ENCODE results near the gene GNB1L.

Gene GNB1L

DNA sequence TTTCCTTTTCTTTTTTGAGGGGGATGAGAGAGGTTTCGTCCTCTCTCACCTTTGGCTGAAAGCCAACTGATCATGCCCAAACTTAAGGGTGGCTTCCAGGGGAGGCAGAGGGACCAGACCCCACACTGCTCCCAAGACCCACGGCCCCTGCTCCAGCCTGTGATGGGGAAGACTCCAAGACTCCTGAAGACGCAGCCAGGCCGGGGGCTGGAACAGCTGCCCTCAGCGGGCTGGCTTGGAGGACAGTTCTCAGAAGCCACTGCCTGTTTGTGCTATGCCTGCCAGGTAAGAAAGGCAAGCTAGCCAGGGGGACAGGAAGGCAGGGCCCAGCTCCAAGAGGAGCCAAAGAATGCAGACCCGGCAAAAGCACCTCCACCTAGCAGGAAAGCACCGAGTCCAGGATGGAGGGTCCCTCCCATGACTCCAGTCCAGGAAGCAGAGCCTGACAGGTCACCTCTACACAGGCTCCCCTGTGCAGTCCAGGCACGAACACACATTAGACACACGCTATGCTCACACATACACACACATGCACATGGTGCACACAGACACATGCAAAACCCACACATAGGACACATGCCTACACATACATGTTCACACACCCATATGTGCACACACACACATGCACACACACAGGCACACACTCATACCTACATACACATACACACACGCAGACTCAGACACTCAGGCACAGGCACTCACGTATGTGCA, 31.3 kb downstream of the GNB1L start:
- H3K9ac ChIP-seq (ENCODE audit: low read depth in 1 of 2, low read length in 2 of 2): no peak overlapping the region
- H3K9me3 ChIP-seq (ENCODE audit: control insufficient read depth in 1 of 2, low read length in 2 of 2): no peaks in the 10 kb centered on the region
- H3K4me3 ChIP-seq (ENCODE audit: low read depth in 1 of 2, low read length in 2 of 2): peak overlapping the region in 1 of 2 donors; percentile 12
- H3K36me3 ChIP-seq (ENCODE audit: control insufficient read depth in 1 of 2, insufficient read depth in 2 of 2, low read length in 2 of 2): no peaks in the 10 kb centered on the region
- no peaks in the 10 kb centered on the region for H3K27me3 ChIP-seq (ENCODE audit: control insufficient read depth in 1 of 2, insufficient read depth in 2 of 2, low read length in 2 of 2)
- H3K27ac ChIP-seq (ENCODE audit: low read depth, low read length): no peak overlapping the region
- peaks cover 20 to 31% of the 10 kb centered on the region in 2 donors for H3K4me1 ChIP-seq (ENCODE audit: control insufficient read depth in 1 of 2, insufficient read depth in 2 of 2, low read length in 2 of 2)

DNA sequence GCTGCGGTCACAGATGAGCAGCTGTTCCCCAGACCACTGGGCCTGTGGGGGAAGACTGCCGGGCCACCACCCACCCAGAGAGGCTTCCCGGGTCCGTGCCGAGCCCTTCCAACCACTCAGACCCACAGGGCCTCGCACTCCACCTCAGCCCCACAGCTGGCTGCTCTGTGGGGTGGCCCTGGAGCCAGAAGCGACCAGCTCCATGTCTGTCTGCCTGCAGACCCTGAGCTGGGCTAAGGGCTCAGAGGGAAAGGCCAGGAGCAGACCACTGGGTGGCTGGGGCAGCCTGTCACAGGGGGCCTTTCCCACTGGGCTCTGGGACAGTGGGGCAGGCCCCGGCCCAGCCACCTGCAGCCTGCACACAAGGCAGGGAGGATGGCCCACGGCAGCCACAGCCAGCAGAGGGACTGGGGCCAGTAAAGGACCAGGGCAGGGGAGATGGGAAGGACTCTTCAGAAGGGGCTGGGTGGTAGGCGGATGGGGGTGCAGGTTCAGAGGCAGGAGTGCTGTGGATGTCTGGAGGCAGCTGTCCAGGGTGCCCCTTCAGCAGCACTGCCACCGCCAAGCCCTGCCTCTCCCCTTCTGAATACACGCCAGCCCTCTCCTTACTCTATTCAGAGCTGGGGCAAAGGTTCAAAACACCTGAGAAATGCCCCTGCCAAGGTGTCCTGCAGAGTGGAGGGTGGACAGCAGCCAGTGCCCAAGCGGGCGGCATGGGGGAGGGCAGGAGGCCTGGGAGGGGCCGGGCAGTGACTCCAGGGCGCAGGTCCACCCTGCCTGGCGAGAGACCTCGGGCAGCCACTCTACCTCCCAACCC, 32.2 kb downstream of the GNB1L start:
- Histone ChIP-seq H3K9ac (ENCODE audit: low read depth in 1 of 2, low read length in 2 of 2) (no peak overlapping the region), H3K27me3 (ENCODE audit: control insufficient read depth in 1 of 2, insufficient read depth in 2 of 2, low read length in 2 of 2) (no peaks in the 10 kb centered on the region), H3K27ac (ENCODE audit: low read depth, low read length) (no peak overlapping the region), H3K9me3 (ENCODE audit: control insufficient read depth in 1 of 2, low read length in 2 of 2) (no peaks in the 10 kb centered on the region), H3K4me1 (ENCODE audit: control insufficient read depth in 1 of 2, insufficient read depth in 2 of 2, low read length in 2 of 2) (peaks cover 20 to 31% of the 10 kb centered on the region in 2 donors), H3K4me3 (ENCODE audit: low read depth in 1 of 2, low read length in 2 of 2) (peak overlapping the region in 1 of 2 donors; percentile 3), H3K36me3 (ENCODE audit: control insufficient read depth in 1 of 2, insufficient read depth in 2 of 2, low read length in 2 of 2) (no peaks in the 10 kb centered on the region)

DNA sequence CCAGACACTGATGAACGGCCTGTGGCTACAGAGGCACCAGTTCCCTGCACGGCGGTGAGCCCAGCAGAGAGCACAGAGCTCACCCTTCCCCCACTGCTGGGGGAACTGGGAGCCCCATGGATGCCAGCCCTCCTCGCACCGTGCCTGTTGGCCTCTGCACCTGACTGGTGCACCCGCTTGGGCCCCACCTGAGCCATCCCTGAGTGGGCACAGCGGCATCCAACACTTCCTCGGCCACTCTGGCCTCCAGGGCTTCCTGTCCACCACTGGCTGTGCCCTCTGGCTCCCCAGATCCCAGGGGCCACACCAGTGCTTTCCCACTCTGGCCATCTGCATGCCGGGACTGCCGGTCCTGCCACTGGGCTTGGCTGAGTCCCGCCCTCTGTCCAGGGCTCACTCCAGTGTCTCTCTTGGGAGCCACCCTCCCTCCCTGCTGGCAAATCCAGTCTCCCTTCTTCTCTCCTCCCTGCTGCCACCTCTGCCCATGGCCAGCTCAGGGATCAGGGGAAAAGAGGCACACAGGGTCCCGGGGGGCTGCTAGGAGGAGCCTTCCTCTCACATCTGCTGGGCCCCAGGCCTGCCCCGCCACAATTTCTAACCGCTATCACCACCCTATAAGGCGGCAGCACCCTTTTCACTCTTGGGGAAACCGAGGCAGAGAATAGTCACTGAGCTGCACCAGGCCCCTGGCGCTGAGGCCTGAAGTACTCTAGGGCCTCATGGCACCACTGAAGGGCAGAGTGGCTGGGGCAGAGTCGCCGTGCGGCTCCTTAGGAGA, 33.0 kb downstream of the GNB1L start:
- Histone ChIP-seq H3K27ac (ENCODE audit: low read depth, low read length) (no peak overlapping the region), H3K9me3 (ENCODE audit: control insufficient read depth in 1 of 2, low read length in 2 of 2) (no peaks in the 10 kb centered on the region), H3K4me1 (ENCODE audit: control insufficient read depth in 1 of 2, insufficient read depth in 2 of 2, low read length in 2 of 2) (peaks cover 20 to 31% of the 10 kb centered on the region in 2 donors), H3K36me3 (ENCODE audit: control insufficient read depth in 1 of 2, insufficient read depth in 2 of 2, low read length in 2 of 2) (no peaks in the 10 kb centered on the region), H3K9ac (ENCODE audit: low read depth in 1 of 2, low read length in 2 of 2) (no peak overlapping the region), H3K27me3 (ENCODE audit: control insufficient read depth in 1 of 2, insufficient read depth in 2 of 2, low read length in 2 of 2) (no peaks in the 10 kb centered on the region), H3K4me3 (ENCODE audit: low read depth in 1 of 2, low read length in 2 of 2) (no peak overlapping the region)

GRCh38 chr22:19820880-19821522, 33.7 kb downstream of the GNB1L start:
- Histone ChIP-seq H3K9ac (ENCODE audit: low read depth in 1 of 2, low read length in 2 of 2) (no peak overlapping the region), H3K27me3 (ENCODE audit: control insufficient read depth in 1 of 2, insufficient read depth in 2 of 2, low read length in 2 of 2) (no peaks in the 10 kb centered on the region), H3K4me1 (ENCODE audit: control insufficient read depth in 1 of 2, insufficient read depth in 2 of 2, low read length in 2 of 2) (peaks cover 20 to 31% of the 10 kb centered on the region in 2 donors), H3K27ac (ENCODE audit: low read depth, low read length) (no peak overlapping the region), H3K36me3 (ENCODE audit: control insufficient read depth in 1 of 2, insufficient read depth in 2 of 2, low read length in 2 of 2) (no peaks in the 10 kb centered on the region), H3K4me3 (ENCODE audit: low read depth in 1 of 2, low read length in 2 of 2) (no peak overlapping the region), H3K9me3 (ENCODE audit: control insufficient read depth in 1 of 2, low read length in 2 of 2) (no peaks in the 10 kb centered on the region)

DNA sequence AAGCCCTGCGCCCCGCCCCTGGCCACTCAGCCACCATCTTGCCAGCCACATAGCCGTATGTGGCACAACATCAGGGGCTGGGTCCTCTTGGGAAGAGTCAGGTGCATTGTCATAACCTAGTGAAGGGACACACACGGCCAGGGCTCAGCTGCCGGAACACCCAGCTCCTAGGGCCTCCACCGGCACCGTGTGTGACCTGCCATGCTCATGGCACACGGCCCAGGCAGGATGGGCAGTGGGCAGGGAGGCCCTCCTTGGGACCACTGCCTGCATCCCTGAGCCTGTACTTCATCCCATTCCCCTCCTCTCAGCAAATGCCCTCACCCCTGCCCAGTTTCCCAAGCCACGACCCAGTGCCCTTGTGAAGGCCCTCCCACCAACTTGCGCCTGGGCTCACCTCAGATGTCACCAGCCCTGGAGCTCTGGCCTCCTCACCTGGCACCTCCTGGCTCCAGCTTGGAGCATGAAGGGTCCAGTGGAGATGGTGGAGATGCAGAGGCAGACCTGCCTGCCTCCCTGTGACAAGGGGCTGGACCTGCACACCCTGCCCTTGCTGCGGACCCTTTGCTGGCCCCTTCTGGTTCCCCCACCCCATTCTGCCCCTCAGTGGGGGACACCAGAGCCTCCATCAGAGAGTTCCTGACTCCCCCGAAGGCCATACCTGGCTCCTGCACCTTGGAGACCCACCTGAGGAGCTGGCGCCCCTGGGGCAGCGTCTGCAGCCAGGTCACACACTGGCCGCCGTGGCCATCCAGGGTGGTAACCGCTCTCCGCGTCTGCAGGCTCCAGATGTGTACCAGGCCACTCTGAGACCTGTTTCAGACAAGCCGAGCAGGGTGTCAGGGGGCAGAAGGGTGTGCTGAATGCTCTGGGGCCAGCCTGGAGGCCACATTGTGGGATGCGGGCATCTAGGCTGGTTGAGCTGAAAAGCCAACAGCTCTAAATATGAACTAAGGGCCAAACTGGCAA, 34.5 kb downstream of the GNB1L start:
- no peak overlapping the region for H3K4me3 ChIP-seq (ENCODE audit: low read depth in 1 of 2, low read length in 2 of 2)
- H3K9ac ChIP-seq (ENCODE audit: low read depth in 1 of 2, low read length in 2 of 2): no peak overlapping the region
- H3K4me1 ChIP-seq (ENCODE audit: control insufficient read depth in 1 of 2, insufficient read depth in 2 of 2, low read length in 2 of 2): peaks cover 20 to 31% of the 10 kb centered on the region in 2 donors
- H3K9me3 ChIP-seq (ENCODE audit: control insufficient read depth in 1 of 2, low read length in 2 of 2): no peaks in the 10 kb centered on the region
- H3K27ac ChIP-seq (ENCODE audit: low read depth, low read length): no peak overlapping the region
- no peaks in the 10 kb centered on the region for H3K27me3 ChIP-seq (ENCODE audit: control insufficient read depth in 1 of 2, insufficient read depth in 2 of 2, low read length in 2 of 2)
- H3K36me3 ChIP-seq (ENCODE audit: control insufficient read depth in 1 of 2, insufficient read depth in 2 of 2, low read length in 2 of 2): no peaks in the 10 kb centered on the region

DNA sequence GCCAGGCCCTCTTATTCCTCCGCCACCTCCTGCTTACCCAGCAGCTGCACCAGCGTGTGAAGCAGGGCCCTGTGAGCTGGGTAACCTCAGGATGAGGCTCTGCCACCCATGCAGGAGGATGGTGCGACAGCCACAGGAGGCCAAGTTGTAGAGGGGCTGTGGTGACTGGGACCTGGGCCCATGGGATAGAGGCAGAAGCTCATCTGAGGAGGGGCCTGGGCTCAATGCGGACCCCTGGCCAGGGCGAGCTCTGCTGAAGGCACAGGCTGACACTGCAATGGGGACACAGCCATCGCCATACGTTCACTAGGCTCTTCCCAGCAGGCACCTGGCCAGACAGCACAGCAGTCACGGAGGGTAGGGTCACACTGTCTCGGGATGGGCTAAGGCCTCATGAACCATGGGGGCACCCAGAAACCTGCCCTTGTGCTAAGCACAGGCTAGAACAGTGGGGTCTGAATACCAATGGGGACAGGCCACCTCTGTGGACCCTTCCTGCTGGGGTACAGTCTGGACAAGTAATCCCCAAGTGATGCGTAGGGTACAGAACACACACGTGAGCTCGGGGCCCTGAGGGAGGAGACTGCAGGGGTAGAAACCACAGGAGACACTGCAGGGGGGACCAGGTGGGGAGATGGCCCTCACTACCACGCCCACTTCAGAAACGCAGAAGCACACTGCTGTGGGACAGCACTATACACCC, 35.3 kb downstream of the GNB1L start:
- no peaks in the 10 kb centered on the region for H3K9me3 ChIP-seq (ENCODE audit: control insufficient read depth in 1 of 2, low read length in 2 of 2)
- H3K36me3 ChIP-seq (ENCODE audit: control insufficient read depth in 1 of 2, insufficient read depth in 2 of 2, low read length in 2 of 2): no peaks in the 10 kb centered on the region
- peaks cover 14 to 24% of the 10 kb centered on the region in 2 donors for H3K4me1 ChIP-seq (ENCODE audit: control insufficient read depth in 1 of 2, insufficient read depth in 2 of 2, low read length in 2 of 2)
- no peak overlapping the region for H3K4me3 ChIP-seq (ENCODE audit: low read depth in 1 of 2, low read length in 2 of 2)
- no peak overlapping the region for H3K9ac ChIP-seq (ENCODE audit: low read depth in 1 of 2, low read length in 2 of 2)
- H3K27me3 ChIP-seq (ENCODE audit: control insufficient read depth in 1 of 2, insufficient read depth in 2 of 2, low read length in 2 of 2): no peaks in the 10 kb centered on the region
- no peak overlapping the region for H3K27ac ChIP-seq (ENCODE audit: low read depth, low read length)

- Histone ChIP-seq H3K9ac (ENCODE audit: low read depth in 1 of 2, low read length in 2 of 2) (no peak overlapping the region), H3K27me3 (ENCODE audit: control insufficient read depth in 1 of 2, insufficient read depth in 2 of 2, low read length in 2 of 2) (no peaks in the 10 kb centered on the region), H3K9me3 (ENCODE audit: control insufficient read depth in 1 of 2, low read length in 2 of 2) (no peaks in the 10 kb centered on the region), H3K4me1 (ENCODE audit: control insufficient read depth in 1 of 2, insufficient read depth in 2 of 2, low read length in 2 of 2) (peaks cover 11 to 16% of the 10 kb centered on the region in 2 donors), H3K27ac (ENCODE audit: low read depth, low read length) (no peak overlapping the region), H3K36me3 (ENCODE audit: control insufficient read depth in 1 of 2, insufficient read depth in 2 of 2, low read length in 2 of 2) (no peaks in the 10 kb centered on the region), H3K4me3 (ENCODE audit: low read depth in 1 of 2, low read length in 2 of 2) (no peak overlapping the region)
Observed at GRCh38 chr22:19818324-19819207, 36.1 kb downstream of the GNB1L start.

GRCh38 chr22:19816372-19817119, 38.1 kb downstream of the GNB1L start:
- Histone ChIP-seq H3K9me3 (ENCODE audit: control insufficient read depth in 1 of 2, low read length in 2 of 2) (no peaks in the 10 kb centered on the region), H3K27me3 (ENCODE audit: control insufficient read depth in 1 of 2, insufficient read depth in 2 of 2, low read length in 2 of 2) (no peaks in the 10 kb centered on the region), H3K4me1 (ENCODE audit: control insufficient read depth in 1 of 2, insufficient read depth in 2 of 2, low read length in 2 of 2) (no peaks in the 10 kb centered on the region), H3K27ac (ENCODE audit: low read depth, low read length) (no peak overlapping the region), H3K9ac (ENCODE audit: low read depth in 1 of 2, low read length in 2 of 2) (no peak overlapping the region), H3K4me3 (ENCODE audit: low read depth in 1 of 2, low read length in 2 of 2) (no peak overlapping the region), H3K36me3 (ENCODE audit: control insufficient read depth in 1 of 2, insufficient read depth in 2 of 2, low read length in 2 of 2) (no peaks in the 10 kb centered on the region)
